Ovary (tissue), 3 donors: ENCODE measurements around the gene SLBP.

Source experiments
- EP300 ChIP-seq: sonication (generic); formaldehyde crosslinking; IDR thresholded peaks from one replicate; pipeline ENCODE4 v1.6.1; 2017; ENCODE audit warnings: antibody characterized with exemption
- POLR2A ChIP-seq: fragments of 450-650 bp; IDR thresholded peaks from one replicate; pipeline ENCODE4 v1.6.1; 2017; ENCODE audit warnings: antibody characterized with exemption, mild to moderate bottlenecking, moderate library complexity
- TF ChIP-seq, protein P1 (sequence below), 3 donors: fragments of 450-650 bp in 2 of 3; fragments of 200-600 bp in 1 of 3; IDR thresholded peaks; one replicate each; pipeline versions ENCODE4 v1.5.1 to v1.8.0; 2016 to 2022; ENCODE audit warnings: antibody characterized with exemption in 3 of 3, mild to moderate bottlenecking in 1 of 3
- donor health status: DM: no; HTN: no; CAD: no.

DNA sequence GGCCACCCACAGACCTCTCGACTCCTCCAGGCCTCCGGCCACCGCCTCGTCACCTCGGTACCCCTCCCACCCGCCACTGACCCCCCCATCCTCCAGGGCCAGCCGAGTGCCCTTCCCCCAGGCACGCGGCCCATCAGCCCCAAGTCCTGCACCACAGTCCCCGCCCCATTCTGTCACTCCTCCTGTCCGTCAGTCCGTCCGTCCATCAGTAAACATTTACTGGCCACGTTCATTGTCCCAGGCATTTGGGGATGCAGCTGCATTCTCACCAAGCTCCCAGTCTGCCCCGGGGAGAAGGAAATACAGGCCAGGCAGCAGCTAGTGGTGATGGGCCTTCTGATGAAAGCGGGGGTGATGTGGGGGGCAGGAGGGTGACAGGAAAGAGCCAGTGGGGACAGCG lies 45.7 kb upstream of the SLBP start:
- TF ChIP-seq, protein P1, sequence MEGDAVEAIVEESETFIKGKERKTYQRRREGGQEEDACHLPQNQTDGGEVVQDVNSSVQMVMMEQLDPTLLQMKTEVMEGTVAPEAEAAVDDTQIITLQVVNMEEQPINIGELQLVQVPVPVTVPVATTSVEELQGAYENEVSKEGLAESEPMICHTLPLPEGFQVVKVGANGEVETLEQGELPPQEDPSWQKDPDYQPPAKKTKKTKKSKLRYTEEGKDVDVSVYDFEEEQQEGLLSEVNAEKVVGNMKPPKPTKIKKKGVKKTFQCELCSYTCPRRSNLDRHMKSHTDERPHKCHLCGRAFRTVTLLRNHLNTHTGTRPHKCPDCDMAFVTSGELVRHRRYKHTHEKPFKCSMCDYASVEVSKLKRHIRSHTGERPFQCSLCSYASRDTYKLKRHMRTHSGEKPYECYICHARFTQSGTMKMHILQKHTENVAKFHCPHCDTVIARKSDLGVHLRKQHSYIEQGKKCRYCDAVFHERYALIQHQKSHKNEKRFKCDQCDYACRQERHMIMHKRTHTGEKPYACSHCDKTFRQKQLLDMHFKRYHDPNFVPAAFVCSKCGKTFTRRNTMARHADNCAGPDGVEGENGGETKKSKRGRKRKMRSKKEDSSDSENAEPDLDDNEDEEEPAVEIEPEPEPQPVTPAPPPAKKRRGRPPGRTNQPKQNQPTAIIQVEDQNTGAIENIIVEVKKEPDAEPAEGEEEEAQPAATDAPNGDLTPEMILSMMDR (IDR thresholded peaks at IDR 0.05): no peak
- no peak for TF ChIP-seq POLR2A
- no peak for TF ChIP-seq EP300
